Gastrocnemius medialis (tissue), 4 donors: ENCODE data around the gene ART5.
"Not testable (repeated sequence)": the region's sequence is repeated elsewhere in the genome, so short reads cannot be mapped to it uniquely, and the experiment has no call there.

ENCODE experiments used
- CTCF ChIP-seq, 5 experiments: fragments of 450-650 bp in 3 of 5; fragments of 200-600 bp in 2 of 5; sonication (generic) in 2 of 5; IDR thresholded peaks in 4 of 5; conservative IDR thresholded peaks in 1 of 5; 1 replicate in 4 of 5; 2 replicates in 1 of 5; pipeline ENCODE4 v1.5.1; 2016 to 2019; ENCODE audit warnings: antibody characterized with exemption in 5 of 5, mild to moderate bottlenecking in 3 of 5, moderate library complexity in 3 of 5
- POLR2A ChIP-seq, 2 donors: fragments of 450-650 bp; IDR thresholded peaks; one replicate each; pipeline ENCODE4 v1.6.1; 2017; ENCODE audit warnings: antibody characterized with exemption in 2 of 2, mild to moderate bottlenecking in 2 of 2, moderate library complexity in 2 of 2

GRCh38 chr11:3591326-3591725, 50.5 kb downstream of the ART5 start:
- not testable (repeated sequence) for TF ChIP-seq CTCF (IDR thresholded peaks at IDR 0.05 in 4 of 5, conservative IDR thresholded peaks at IDR 0.05 in 1 of 5); POLR2A (IDR thresholded peaks at IDR 0.05)
